ENCODE data around the gene AMZ2. TPM values are rescaled to one million over a fixed set of nuclear protein-coding genes. Genes with fewer than 3 reads are reported as not detected.

AMZ2 gene
- total and polyA plus RNA-seq, 2 experiments from 2014 or later = 54.2 to 71.5 TPM

DNA sequence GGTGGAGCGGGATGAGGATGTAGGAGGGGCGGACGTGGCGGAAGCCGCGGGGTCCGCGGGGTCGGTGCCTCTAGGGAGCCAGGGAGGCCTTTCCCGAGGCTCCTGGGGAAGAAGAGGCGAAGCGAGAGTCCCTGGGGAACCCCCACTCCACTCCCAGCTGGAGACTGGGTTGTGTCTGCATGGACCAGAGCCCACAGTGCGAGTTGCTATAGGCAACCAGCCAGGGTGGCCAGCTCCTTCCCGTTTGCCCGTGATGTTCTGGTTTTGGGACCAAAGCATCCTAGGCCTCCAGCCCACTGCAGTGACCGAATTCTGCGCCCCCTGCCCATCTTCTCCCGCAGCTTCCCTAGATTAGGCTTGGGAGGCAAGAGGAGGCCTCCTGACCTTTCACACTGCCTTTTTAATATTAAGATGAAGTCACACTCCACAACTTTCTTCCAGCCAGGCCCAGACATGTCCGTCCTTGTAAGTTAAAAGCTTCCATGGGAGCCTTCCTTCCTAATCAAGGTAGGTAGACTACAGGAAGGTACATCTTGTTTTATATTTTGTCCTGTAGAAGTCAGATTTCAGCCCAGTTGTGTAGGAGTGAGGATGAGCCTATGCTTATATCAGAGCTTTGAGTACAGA lies 469 bp downstream of the AMZ2 start:
- peak overlapping the region; percentile 85 for H3K4me2 ChIP-seq
- peak overlapping the region; percentile 80 for H3K4me3 Mint-ChIP-seq
- H3K9me3 Mint-ChIP-seq = no peaks in the 10 kb centered on the region
- H3K36me3 Mint-ChIP-seq (ENCODE audit: low read depth) = peaks cover 3% of the 10 kb centered on the region; the same call in 2 of the 3 replicates
- H3K79me2 ChIP-seq (replicated peaks; ENCODE audit: insufficient read depth) = no peaks in the 10 kb centered on the region
- H3K9me2 ChIP-seq (ENCODE audit: insufficient read depth) = no peaks in the 10 kb centered on the region
- DNase-seq (ENCODE audit: low spot score) (no peak), ATAC-seq (peak; percentile 24; the same call in 2 of the 3 replicates)
- H3K27ac Mint-ChIP-seq = peak overlapping the region; percentile 8
- no peak overlapping the region for H3K27ac ChIP-seq (ENCODE audit: low read depth)
- no peaks in the 10 kb centered on the region for H3K36me3 ChIP-seq (ENCODE audit: insufficient read depth)
- peak overlapping the region; percentile 86 for H3K4me3 ChIP-seq
- peaks cover 10% of the 10 kb centered on the region for H3K4me1 Mint-ChIP-seq
- H3K27me3 Mint-ChIP-seq (ENCODE audit: insufficient read depth, low read depth, poor library complexity) = peaks cover 17% of the 10 kb centered on the region
- H4K20me1 ChIP-seq (replicated peaks; ENCODE audit: insufficient read depth) = no peaks in the 10 kb centered on the region
- H3F3A ChIP-seq (replicated peaks; ENCODE audit: low read depth) = no peaks in the 10 kb centered on the region
- peak overlapping the region; percentile 76; the same call in 1 of the 2 replicates for H2AFZ ChIP-seq
- TF ChIP-seq ZNF114 (CRISPR knock-in tag; IDR thresholded peaks at IDR 0.05) (no peak), NANOG (IDR thresholded peaks at IDR 0.05; ENCODE audit: borderline replicate concordance) (no peak), POLR2AphosphoS5 (IDR thresholded peaks at IDR 0.05; ENCODE audit: low read depth) (no peak), ZNF331 (CRISPR knock-in tag; IDR thresholded peaks at IDR 0.05; ENCODE audit: low read depth) (no peak), JUNB (IDR thresholded peaks at IDR 0.05; ENCODE audit: unreplicated experiment) (no peak), EZH2phosphoT487 (IDR thresholded peaks at IDR 0.05; ENCODE audit: unreplicated experiment) (no peak), CREB1 (CRISPR knock-in tag; IDR thresholded peaks at IDR 0.05; ENCODE audit: low read depth) (no peak), EZH2 (IDR thresholded peaks at IDR 0.05; ENCODE audit: low read depth, unreplicated experiment) (no peak), STAT1 (IDR thresholded peaks at IDR 0.05; ENCODE audit: unreplicated experiment) (no peak)
- TF ChIP-seq, protein P1, sequence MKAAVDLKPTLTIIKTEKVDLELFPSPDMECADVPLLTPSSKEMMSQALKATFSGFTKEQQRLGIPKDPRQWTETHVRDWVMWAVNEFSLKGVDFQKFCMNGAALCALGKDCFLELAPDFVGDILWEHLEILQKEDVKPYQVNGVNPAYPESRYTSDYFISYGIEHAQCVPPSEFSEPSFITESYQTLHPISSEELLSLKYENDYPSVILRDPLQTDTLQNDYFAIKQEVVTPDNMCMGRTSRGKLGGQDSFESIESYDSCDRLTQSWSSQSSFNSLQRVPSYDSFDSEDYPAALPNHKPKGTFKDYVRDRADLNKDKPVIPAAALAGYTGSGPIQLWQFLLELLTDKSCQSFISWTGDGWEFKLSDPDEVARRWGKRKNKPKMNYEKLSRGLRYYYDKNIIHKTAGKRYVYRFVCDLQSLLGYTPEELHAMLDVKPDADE (IDR thresholded peaks at IDR 0.05) = no peak
- TF ChIP-seq, protein P2, sequence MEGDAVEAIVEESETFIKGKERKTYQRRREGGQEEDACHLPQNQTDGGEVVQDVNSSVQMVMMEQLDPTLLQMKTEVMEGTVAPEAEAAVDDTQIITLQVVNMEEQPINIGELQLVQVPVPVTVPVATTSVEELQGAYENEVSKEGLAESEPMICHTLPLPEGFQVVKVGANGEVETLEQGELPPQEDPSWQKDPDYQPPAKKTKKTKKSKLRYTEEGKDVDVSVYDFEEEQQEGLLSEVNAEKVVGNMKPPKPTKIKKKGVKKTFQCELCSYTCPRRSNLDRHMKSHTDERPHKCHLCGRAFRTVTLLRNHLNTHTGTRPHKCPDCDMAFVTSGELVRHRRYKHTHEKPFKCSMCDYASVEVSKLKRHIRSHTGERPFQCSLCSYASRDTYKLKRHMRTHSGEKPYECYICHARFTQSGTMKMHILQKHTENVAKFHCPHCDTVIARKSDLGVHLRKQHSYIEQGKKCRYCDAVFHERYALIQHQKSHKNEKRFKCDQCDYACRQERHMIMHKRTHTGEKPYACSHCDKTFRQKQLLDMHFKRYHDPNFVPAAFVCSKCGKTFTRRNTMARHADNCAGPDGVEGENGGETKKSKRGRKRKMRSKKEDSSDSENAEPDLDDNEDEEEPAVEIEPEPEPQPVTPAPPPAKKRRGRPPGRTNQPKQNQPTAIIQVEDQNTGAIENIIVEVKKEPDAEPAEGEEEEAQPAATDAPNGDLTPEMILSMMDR (conservative IDR thresholded peaks at IDR 0.05; ENCODE audit: low read depth in 2 of 2) = no peak
- TF ChIP-seq, protein P3, sequence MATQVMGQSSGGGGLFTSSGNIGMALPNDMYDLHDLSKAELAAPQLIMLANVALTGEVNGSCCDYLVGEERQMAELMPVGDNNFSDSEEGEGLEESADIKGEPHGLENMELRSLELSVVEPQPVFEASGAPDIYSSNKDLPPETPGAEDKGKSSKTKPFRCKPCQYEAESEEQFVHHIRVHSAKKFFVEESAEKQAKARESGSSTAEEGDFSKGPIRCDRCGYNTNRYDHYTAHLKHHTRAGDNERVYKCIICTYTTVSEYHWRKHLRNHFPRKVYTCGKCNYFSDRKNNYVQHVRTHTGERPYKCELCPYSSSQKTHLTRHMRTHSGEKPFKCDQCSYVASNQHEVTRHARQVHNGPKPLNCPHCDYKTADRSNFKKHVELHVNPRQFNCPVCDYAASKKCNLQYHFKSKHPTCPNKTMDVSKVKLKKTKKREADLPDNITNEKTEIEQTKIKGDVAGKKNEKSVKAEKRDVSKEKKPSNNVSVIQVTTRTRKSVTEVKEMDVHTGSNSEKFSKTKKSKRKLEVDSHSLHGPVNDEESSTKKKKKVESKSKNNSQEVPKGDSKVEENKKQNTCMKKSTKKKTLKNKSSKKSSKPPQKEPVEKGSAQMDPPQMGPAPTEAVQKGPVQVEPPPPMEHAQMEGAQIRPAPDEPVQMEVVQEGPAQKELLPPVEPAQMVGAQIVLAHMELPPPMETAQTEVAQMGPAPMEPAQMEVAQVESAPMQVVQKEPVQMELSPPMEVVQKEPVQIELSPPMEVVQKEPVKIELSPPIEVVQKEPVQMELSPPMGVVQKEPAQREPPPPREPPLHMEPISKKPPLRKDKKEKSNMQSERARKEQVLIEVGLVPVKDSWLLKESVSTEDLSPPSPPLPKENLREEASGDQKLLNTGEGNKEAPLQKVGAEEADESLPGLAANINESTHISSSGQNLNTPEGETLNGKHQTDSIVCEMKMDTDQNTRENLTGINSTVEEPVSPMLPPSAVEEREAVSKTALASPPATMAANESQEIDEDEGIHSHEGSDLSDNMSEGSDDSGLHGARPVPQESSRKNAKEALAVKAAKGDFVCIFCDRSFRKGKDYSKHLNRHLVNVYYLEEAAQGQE (IDR thresholded peaks at IDR 0.05; ENCODE audit: unreplicated experiment) = no peak
- TF ChIP-seq, protein P4, sequence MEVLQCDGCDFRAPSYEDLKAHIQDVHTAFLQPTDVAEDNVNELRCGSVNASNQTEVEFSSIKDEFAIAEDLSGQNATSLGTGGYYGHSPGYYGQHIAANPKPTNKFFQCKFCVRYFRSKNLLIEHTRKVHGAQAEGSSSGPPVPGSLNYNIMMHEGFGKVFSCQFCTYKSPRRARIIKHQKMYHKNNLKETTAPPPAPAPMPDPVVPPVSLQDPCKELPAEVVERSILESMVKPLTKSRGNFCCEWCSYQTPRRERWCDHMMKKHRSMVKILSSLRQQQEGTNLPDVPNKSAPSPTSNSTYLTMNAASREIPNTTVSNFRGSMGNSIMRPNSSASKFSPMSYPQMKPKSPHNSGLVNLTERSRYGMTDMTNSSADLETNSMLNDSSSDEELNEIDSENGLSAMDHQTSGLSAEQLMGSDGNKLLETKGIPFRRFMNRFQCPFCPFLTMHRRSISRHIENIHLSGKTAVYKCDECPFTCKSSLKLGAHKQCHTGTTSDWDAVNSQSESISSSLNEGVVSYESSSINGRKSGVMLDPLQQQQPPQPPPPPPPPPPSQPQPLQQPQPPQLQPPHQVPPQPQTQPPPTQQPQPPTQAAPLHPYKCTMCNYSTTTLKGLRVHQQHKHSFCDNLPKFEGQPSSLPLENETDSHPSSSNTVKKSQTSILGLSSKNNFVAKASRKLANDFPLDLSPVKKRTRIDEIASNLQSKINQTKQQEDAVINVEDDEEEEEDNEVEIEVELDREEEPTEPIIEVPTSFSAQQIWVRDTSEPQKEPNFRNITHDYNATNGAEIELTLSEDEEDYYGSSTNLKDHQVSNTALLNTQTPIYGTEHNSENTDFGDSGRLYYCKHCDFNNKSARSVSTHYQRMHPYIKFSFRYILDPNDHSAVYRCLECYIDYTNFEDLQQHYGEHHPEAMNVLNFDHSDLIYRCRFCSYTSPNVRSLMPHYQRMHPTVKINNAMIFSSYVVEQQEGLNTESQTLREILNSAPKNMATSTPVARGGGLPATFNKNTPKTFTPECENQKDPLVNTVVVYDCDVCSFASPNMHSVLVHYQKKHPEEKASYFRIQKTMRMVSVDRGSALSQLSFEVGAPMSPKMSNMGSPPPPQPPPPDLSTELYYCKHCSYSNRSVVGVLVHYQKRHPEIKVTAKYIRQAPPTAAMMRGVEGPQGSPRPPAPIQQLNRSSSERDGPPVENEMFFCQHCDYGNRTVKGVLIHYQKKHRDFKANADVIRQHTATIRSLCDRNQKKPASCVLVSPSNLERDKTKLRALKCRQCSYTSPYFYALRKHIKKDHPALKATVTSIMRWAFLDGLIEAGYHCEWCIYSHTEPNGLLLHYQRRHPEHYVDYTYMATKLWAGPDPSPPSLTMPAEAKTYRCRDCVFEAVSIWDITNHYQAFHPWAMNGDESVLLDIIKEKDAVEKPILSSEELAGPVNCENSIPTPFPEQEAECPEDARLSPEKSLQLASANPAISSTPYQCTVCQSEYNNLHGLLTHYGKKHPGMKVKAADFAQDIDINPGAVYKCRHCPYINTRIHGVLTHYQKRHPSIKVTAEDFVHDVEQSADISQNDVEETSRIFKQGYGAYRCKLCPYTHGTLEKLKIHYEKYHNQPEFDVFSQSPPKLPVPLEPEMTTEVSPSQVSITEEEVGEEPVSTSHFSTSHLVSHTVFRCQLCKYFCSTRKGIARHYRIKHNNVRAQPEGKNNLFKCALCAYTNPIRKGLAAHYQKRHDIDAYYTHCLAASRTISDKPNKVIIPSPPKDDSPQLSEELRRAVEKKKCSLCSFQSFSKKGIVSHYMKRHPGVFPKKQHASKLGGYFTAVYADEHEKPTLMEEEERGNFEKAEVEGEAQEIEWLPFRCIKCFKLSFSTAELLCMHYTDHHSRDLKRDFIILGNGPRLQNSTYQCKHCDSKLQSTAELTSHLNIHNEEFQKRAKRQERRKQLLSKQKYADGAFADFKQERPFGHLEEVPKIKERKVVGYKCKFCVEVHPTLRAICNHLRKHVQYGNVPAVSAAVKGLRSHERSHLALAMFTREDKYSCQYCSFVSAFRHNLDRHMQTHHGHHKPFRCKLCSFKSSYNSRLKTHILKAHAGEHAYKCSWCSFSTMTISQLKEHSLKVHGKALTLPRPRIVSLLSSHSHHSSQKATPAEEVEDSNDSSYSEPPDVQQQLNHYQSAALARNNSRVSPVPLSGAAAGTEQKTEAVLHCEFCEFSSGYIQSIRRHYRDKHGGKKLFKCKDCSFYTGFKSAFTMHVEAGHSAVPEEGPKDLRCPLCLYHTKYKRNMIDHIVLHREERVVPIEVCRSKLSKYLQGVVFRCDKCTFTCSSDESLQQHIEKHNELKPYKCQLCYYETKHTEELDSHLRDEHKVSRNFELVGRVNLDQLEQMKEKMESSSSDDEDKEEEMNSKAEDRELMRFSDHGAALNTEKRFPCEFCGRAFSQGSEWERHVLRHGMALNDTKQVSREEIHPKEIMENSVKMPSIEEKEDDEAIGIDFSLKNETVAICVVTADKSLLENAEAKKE (CRISPR knock-in tag; IDR thresholded peaks at IDR 0.05) = no peak
- H3K27me3 ChIP-seq (ENCODE audit: insufficient read depth) = no peaks in the 10 kb centered on the region
- no peaks in the 10 kb centered on the region for H3K4me1 ChIP-seq (ENCODE audit: insufficient read depth)

All from GM23338 (cell line).